NCI-H187 (cell line): Measurements from ENCODE around the gene PRH2.

ENCODE experiments used
- DNase-seq, 2 experiments: peaks; one replicate each; lab custom pipeline; 2025; lab: John Stamatoyannopoulos, UW

The PRH2 gene

GRCh38 chr12:10960211-10960610 lies 31.2 kb downstream of the PRH2 start:
- DNase-seq, result no peak

GRCh38 chr12:10965476-10965875 lies 36.4 kb downstream of the PRH2 start:
- no peak for DNase-seq

GRCh38 chr12:10966314-10966713 lies 37.3 kb downstream of the PRH2 start:
- no peak for DNase-seq

GRCh38 chr12:10967409-10967808 lies 38.4 kb downstream of the PRH2 start:
- no peak for DNase-seq

GRCh38 chr12:10968765-10969456 lies 39.9 kb downstream of the PRH2 start:
- DNase-seq, result no peak

GRCh38 chr12:10974965-10975364 lies 45.9 kb downstream of the PRH2 start:
- DNase-seq, result no peak

GRCh38 chr12:10982244-10982643 lies 53.2 kb downstream of the PRH2 start:
- no peak for DNase-seq
